HepG2 (cell line): ENCODE measurements around the gene PIWIL4. TPM values are rescaled to one million over a fixed set of nuclear protein-coding genes. Genes with fewer than 3 reads are reported as not detected.

Experiments
- ATAC-seq: fragments of 200-7000 bp; cut with Tn5 transposase; 3 replicates; pipeline ENCODE4 v1.9.1; 2020; ENCODE audit warnings: mild to moderate bottlenecking, moderate library complexity
- BruUV-seq: library from RNA; stranded (reverse); fragments of 400-500 nt; replicated peaks from 2 replicates; lab custom pipeline; 2021; lab: Mats Ljungman, UMichigan
- CTCF ChIA-PET: fragments of 300-600 bp; formaldehyde crosslinking; extraction: SDS; loops from one replicate; lab custom pipeline; 2021; ENCODE audit warnings: low total read pairs, inconsistent platforms, low intra/inter-chr PET ratio; lab: Yijun Ruan, JAX
- POLR2A ChIA-PET: fragments of 350-600 bp; sonication (Branson Sonifier 250); formaldehyde crosslinking; loops from one replicate; lab custom pipeline; 2020; ENCODE audit warnings: antibody characterized with exemption, inconsistent platforms; lab: Yijun Ruan, JAX
- DNase-seq: peaks from one replicate; pipeline ENCODE4 v3.0.0-alpha.2; 2015; ENCODE audit warnings: low spot score
- FAIRE-seq: peaks from 3 replicates; lab custom pipeline; 2011; peaks lifted over from hg19 to GRCh38; lab: Jason Lieb, UNC
- H2AFZ ChIP-seq: one replicate; pipeline ENCODE4 v1.6.1; 2011; ENCODE audit warnings: low read length, inconsistent platforms
- H3K27ac ChIP-seq: fragments of 300-600 bp; 3 replicates; pipeline ENCODE4 v1.8.0; 2011; ENCODE audit warnings: mixed run types, mild to moderate bottlenecking, mixed read lengths, low read length, inconsistent platforms; ENCODE audit not compliant: insufficient read depth; ENCODE audit errors: extremely low read length
- H3K27me3 ChIP-seq, 2 experiments: fragments of 200-600 bp in 1 of 2; 2 replicates in 1 of 2; 3 replicates in 1 of 2; pipeline versions ENCODE4 v1.6.0 to v1.8.0; 2011; ENCODE audit warnings: low read length in 2 of 2, mild to moderate bottlenecking in 2 of 2, moderate library complexity in 2 of 2, inconsistent platforms in 1 of 2; ENCODE audit not compliant: insufficient read depth in 2 of 2, control insufficient read depth in 1 of 2
- H3K36me3 ChIP-seq, 2 experiments: fragments of 200-600 bp in 1 of 2; replicated peaks in 1 of 2; 2 replicates in 1 of 2; 3 replicates in 1 of 2; pipeline versions ENCODE4 v1.5.1 to v1.8.0; 2011; ENCODE audit warnings: low read length in 2 of 2, inconsistent platforms in 1 of 2; ENCODE audit not compliant: insufficient read depth in 2 of 2, control insufficient read depth in 1 of 2
- H3K4me1 ChIP-seq: 2 replicates; pipeline ENCODE4 v1.5.1; 2012; ENCODE audit warnings: low read length, inconsistent platforms; ENCODE audit not compliant: insufficient read depth
- H3K4me2 ChIP-seq: 2 replicates; pipeline ENCODE4 v1.6.0; 2011; ENCODE audit warnings: low read depth, low read length, inconsistent platforms
- H3K4me3 ChIP-seq, 3 experiments: fragments of 200-600 bp in 1 of 3; sonication (generic), shearing (Covaris generic) in 1 of 3; replicated peaks in 1 of 3; 2 replicates each; pipeline ENCODE4 v1.5.1; 2011 to 2016; ENCODE audit warnings: low read length in 3 of 3, inconsistent platforms in 2 of 3, low read depth in 2 of 3, mild to moderate bottlenecking in 2 of 3, control low read depth in 1 of 3, mixed read lengths in 1 of 3; ENCODE audit not compliant: insufficient read depth in 1 of 3
- H3K79me2 ChIP-seq: one replicate; pipeline ENCODE4 v1.6.1; 2011; ENCODE audit warnings: low read length, inconsistent platforms; ENCODE audit not compliant: insufficient read depth
- H3K9ac ChIP-seq: 2 replicates; pipeline ENCODE4 v1.6.0; 2011; ENCODE audit warnings: mild to moderate bottlenecking, low read depth, low read length, inconsistent platforms; ENCODE audit not compliant: insufficient read depth
- H3K9me3 ChIP-seq: 2 replicates; pipeline ENCODE4 v1.5.1; 2012; ENCODE audit warnings: mild to moderate bottlenecking, low read length
- H4K20me1 ChIP-seq: 2 replicates; pipeline ENCODE4 v1.6.0; 2011; ENCODE audit warnings: inconsistent platforms, mild to moderate bottlenecking, low read length, moderate library complexity; ENCODE audit not compliant: insufficient read depth
- ERF ChIP-seq: IDR thresholded peaks from 2 replicates; pipeline ENCODE4 v1.6.1; 2018; ENCODE audit warnings: missing biosample characterization, missing genetic modification reagents
- HNRNPK ChIP-seq: fragments of 200-400 bp; formaldehyde crosslinking; IDR thresholded peaks from 2 replicates; pipeline ENCODE4 v1.6.1; 2018; ENCODE audit warnings: low read length, low read depth, moderate library complexity, mild to moderate bottlenecking; ENCODE audit not compliant: poor library complexity, severe bottlenecking
- YEATS4 ChIP-seq: sonication (generic); formaldehyde crosslinking; IDR thresholded peaks from 2 replicates; pipeline ENCODE4 v1.4.0; 2020; ENCODE audit warnings: missing genetic modification reagents, borderline replicate concordance
- ZBTB8A ChIP-seq: sonication (generic); formaldehyde crosslinking; IDR thresholded peaks from 2 replicates; pipeline ENCODE4 v1.4.0; 2020; ENCODE audit warnings: mild to moderate bottlenecking, low read depth, missing genetic modification reagents, borderline replicate concordance
- ZNF556 ChIP-seq: sonication (generic); formaldehyde crosslinking; IDR thresholded peaks from 2 replicates; pipeline ENCODE4 v1.4.0; 2020; ENCODE audit warnings: mild to moderate bottlenecking, missing genetic modification reagents, borderline replicate concordance
- ZNF746 ChIP-seq: sonication (generic); formaldehyde crosslinking; IDR thresholded peaks from 2 replicates; pipeline ENCODE4 v1.8.0; 2022; ENCODE audit warnings: mild to moderate bottlenecking, missing genetic modification reagents
- ZNF75D ChIP-seq: sonication (generic); formaldehyde crosslinking; IDR thresholded peaks from 2 replicates; pipeline ENCODE4 v1.8.1; 2023; ENCODE audit warnings: missing genetic modification reagents, mild to moderate bottlenecking, borderline replicate concordance
- WGBS: methylation state at CpG from one replicate; pipeline ENCODE4 v1.1.6; 2017; ENCODE audit warnings: low lambda C conversion rate; 5-methylcytosine and 5-hydroxymethylcytosine counted together
- in situ Hi-C: cut with HindIII; loops from 2 replicates; pipeline ENCODE4 v1.10.0; 2017; ENCODE audit warnings: low pct_unique_long_range_greater_than_20kb; ENCODE audit not compliant: extremely low pct_ligation_motif_present
- intact Hi-C: fragments of 100-400 bp; cut with micrococcal nuclease; formaldehyde crosslinking; loops from one replicate; pipeline ENCODE4 v1.10.0; 2022; ENCODE audit not compliant: unreplicated experiment
- polyA plus RNA-seq, 8 experiments: library from polyadenylated mRNA; depleted of rRNA in 3 of 8; stranded (reverse) in 7 of 8; unstranded in 1 of 8; fragments of >200 nt; fragmentation: Illumina TruSeq in 4 of 8; extraction: Trizol in 4 of 8; gene quantifications; 2 replicates each; pipeline versions ENCODE4 v1.2.1 to v1.2.3, GENCODE V29; 2011 to 2016; ENCODE audit warnings: low read depth in 4 of 8, missing spikeins in 1 of 8, mixed read lengths in 1 of 8; ENCODE audit not compliant: insufficient read depth in 1 of 8
- total RNA-seq, 5 experiments: library from RNA; depleted of rRNA; stranded (reverse); fragments of >200 nt; fragmentation: Illumina TruSeq; extraction: Trizol; gene quantifications; 2 replicates each; pipeline ENCODE4 v1.2.3, GENCODE V29; 2016; ENCODE audit warnings: low read depth in 1 of 5
- TF ChIP-seq, protein P1 (sequence below): sonication (generic); formaldehyde crosslinking; IDR thresholded peaks from 2 replicates; pipeline ENCODE4 v1.4.0; 2020; ENCODE audit warnings: missing genetic modification reagents, mild to moderate bottlenecking, borderline replicate concordance
- TF ChIP-seq, protein P2 (sequence below): sonication (generic); formaldehyde crosslinking; IDR thresholded peaks from 2 replicates; pipeline ENCODE4 v1.5.1; 2020; ENCODE audit warnings: mild to moderate bottlenecking, missing genetic modification reagents, moderate library complexity
- TF ChIP-seq, protein P3 (sequence below): sonication (generic); formaldehyde crosslinking; IDR thresholded peaks from 2 replicates; pipeline ENCODE4 v1.8.0; 2022; ENCODE audit warnings: mild to moderate bottlenecking, missing genetic modification reagents; ENCODE audit not compliant: insufficient replicate concordance

The PIWIL4 gene
- total and polyA plus RNA-seq, 2 of the 13 experiments (the other 11 are each of a cell fraction or from before 2014, with no cell fraction given): 0.08 TPM; not detected in 1

DNA sequence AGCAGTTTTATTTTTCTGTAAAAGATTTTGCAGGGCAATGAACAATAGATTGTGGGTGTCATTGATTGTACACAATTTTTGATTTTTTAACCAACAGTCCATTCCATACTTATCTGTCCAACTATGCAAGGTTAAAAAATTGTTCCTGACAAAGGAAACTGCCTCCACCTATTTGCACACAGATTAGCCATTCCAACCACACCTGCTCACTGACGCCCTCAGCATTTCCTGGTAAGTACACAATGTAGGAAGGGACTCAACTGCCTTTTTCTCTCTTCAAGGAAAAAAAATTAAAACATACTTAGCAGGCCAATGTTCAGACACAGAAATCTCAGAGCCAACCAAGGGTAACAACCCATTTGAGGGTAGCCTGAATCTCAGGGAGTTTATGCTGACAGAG is 27.7 kb upstream of the PIWIL4 start (continued):
- TF ChIP-seq, protein P1, sequence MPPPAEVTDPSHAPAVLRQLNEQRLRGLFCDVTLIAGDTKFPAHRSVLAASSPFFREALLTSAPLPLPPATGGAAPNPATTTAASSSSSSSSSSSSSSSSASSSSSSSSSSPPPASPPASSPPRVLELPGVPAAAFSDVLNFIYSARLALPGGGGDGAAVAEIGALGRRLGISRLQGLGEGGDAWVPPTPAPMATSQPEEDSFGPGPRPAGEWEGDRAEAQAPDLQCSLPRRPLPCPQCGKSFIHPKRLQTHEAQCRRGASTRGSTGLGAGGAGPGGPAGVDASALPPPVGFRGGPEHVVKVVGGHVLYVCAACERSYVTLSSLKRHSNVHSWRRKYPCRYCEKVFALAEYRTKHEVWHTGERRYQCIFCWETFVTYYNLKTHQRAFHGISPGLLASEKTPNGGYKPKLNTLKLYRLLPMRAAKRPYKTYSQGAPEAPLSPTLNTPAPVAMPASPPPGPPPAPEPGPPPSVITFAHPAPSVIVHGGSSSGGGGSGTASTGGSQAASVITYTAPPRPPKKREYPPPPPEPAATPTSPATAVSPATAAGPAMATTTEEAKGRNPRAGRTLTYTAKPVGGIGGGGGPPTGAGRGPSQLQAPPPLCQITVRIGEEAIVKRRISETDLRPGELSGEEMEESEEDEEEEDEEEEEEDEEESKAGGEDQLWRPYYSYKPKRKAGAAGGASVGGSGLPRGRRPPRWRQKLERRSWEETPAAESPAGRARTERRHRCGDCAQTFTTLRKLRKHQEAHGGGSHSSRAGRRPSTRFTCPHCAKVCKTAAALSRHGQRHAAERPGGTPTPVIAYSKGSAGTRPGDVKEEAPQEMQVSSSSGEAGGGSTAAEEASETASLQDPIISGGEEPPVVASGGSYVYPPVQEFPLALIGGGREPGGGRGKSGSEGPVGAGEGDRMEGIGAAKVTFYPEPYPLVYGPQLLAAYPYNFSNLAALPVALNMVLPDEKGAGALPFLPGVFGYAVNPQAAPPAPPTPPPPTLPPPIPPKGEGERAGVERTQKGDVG: no peak

DNA sequence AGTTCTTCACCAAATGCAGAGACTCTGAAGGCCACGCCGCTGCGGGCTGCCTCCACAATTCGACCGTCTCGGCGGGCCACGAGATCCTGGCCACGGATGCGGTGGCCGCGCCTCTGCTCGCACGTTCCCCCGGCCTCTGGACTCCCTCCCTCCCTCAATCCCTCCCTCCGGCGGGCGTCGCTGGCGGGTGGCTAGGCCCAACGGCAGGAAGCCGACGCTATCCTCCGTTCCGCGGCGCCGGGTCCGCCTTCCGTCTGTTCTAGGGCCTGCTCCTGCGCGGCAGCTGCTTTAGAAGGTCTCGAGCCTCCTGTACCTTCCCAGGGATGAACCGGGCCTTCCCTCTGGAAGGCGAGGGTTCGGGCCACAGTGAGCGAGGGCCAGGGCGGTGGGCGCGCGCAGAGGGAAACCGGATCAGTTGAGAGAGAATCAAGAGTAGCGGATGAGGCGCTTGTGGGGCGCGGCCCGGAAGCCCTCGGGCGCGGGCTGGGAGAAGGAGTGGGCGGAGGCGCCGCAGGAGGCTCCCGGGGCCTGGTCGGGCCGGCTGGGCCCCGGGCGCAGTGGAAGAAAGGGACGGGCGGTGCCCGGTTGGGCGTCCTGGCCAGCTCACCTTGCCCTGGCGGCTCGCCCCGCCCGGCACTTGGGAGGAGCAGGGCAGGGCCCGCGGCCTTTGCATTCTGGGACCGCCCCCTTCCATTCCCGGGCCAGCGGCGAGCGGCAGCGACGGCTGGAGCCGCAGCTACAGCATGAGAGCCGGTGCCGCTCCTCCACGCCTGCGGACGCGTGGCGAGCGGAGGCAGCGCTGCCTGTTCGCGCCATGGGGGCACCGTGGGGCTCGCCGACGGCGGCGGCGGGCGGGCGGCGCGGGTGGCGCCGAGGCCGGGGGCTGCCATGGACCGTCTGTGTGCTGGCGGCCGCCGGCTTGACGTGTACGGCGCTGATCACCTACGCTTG is 23.2 kb upstream of the PIWIL4 start, which contains the start of gene FUT4:
TSS of gene FUT4 (plus strand) at position 227 of the 951 bp plus-strand sequence. CDS start at position 440, 213 bp downstream.
- WGBS: 60% methylated on average over 63 of the region's 109 CpGs
- FAIRE-seq (no peak), DNase-seq (peak; percentile 24), ATAC-seq (peak; percentile 96)
- ChIA-PET CTCF (no interaction called here), POLR2A (interaction anchor here (0.6 kb wide), 1 partner anchor 962 kb away, joined by 3 read pairs; no protein-coding TSS in a partner anchor)
- in situ Hi-C loops (no loop called here), intact Hi-C loops (no loop called here)
- H3K4me1 ChIP-seq: peaks cover 5% of the 10 kb centered on the region; the same call in 1 of the 2 replicates
- H3K27me3 ChIP-seq: peaks cover 0 to 3% of the 10 kb centered on the region in 2 experiments; a peak in 2 of 5 replicates
- H3K9ac ChIP-seq: peak within 1 kb of the TSS; percentile 66
- H4K20me1 ChIP-seq: no peaks in the 10 kb centered on the region
- no peak within 1 kb of the TSS for H2AFZ ChIP-seq
- H3K4me3 ChIP-seq: peak within 1 kb of the TSS; percentile 38 to 65 (median 63); a peak in 5 of 6 replicates
- BruUV-seq: no TSS peak
- H3K79me2 ChIP-seq: no peaks in the 10 kb centered on the region
- H3K27ac ChIP-seq: no peak within 1 kb of the TSS
- no peaks in the 10 kb centered on the region for H3K9me3 ChIP-seq
- no peaks in the 10 kb centered on the region for H3K36me3 ChIP-seq
- H3K4me2 ChIP-seq: peak within 1 kb of the TSS; percentile 49
- TF ChIP-seq ZBTB8A (CRISPR knock-in tag) (peak; percentile 94; the same call in 1 of the 2 replicates), HNRNPK (peak; percentile 16), ZNF556 (CRISPR knock-in tag) (peak; percentile 46; the same call in 1 of the 2 replicates), ERF (CRISPR knock-in tag) (no peak), YEATS4 (peak; percentile 38; the same call in 1 of the 2 replicates), ZNF75D (CRISPR knock-in tag) (no peak), ZNF746 (peak; percentile 76)
- TF ChIP-seq, protein P2, sequence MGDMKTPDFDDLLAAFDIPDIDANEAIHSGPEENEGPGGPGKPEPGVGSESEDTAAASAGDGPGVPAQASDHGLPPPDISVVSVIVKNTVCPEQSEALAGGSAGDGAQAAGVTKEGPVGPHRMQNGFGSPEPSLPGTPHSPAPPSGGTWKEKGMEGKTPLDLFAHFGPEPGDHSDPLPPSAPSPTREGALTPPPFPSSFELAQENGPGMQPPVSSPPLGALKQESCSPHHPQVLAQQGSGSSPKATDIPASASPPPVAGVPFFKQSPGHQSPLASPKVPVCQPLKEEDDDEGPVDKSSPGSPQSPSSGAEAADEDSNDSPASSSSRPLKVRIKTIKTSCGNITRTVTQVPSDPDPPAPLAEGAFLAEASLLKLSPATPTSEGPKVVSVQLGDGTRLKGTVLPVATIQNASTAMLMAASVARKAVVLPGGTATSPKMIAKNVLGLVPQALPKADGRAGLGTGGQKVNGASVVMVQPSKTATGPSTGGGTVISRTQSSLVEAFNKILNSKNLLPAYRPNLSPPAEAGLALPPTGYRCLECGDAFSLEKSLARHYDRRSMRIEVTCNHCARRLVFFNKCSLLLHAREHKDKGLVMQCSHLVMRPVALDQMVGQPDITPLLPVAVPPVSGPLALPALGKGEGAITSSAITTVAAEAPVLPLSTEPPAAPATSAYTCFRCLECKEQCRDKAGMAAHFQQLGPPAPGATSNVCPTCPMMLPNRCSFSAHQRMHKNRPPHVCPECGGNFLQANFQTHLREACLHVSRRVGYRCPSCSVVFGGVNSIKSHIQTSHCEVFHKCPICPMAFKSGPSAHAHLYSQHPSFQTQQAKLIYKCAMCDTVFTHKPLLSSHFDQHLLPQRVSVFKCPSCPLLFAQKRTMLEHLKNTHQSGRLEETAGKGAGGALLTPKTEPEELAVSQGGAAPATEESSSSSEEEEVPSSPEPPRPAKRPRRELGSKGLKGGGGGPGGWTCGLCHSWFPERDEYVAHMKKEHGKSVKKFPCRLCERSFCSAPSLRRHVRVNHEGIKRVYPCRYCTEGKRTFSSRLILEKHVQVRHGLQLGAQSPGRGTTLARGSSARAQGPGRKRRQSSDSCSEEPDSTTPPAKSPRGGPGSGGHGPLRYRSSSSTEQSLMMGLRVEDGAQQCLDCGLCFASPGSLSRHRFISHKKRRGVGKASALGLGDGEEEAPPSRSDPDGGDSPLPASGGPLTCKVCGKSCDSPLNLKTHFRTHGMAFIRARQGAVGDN (CRISPR knock-in tag): peak; percentile 94
- TF ChIP-seq, protein P3, sequence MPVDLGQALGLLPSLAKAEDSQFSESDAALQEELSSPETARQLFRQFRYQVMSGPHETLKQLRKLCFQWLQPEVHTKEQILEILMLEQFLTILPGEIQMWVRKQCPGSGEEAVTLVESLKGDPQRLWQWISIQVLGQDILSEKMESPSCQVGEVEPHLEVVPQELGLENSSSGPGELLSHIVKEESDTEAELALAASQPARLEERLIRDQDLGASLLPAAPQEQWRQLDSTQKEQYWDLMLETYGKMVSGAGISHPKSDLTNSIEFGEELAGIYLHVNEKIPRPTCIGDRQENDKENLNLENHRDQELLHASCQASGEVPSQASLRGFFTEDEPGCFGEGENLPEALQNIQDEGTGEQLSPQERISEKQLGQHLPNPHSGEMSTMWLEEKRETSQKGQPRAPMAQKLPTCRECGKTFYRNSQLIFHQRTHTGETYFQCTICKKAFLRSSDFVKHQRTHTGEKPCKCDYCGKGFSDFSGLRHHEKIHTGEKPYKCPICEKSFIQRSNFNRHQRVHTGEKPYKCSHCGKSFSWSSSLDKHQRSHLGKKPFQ (CRISPR knock-in tag): peak; percentile 43
